ENCODE data around the gene CDK8. TPM values are rescaled to one million over a fixed set of nuclear protein-coding genes. Genes with fewer than 3 reads are reported as not detected.

Gene CDK8
- total and polyA plus RNA-seq, 7 donors: 6.2 to 14.5 (median 8.6) TPM

GRCh38 chr13:26436914-26437313 lies 183.0 kb downstream of the CDK8 start:
- no peak overlapping the region for H3K4me3 ChIP-seq
- no peaks in the 10 kb centered on the region for H3K4me1 ChIP-seq
- DNase-seq (no peak), ATAC-seq (no peak)
- intact Hi-C loops (cut with DNase I): no loop called here
- H3K27me3 ChIP-seq (ENCODE audit: insufficient read depth in 3 of 3, low read length in 2 of 3): no peaks in the 10 kb centered on the region
- peaks cover 22% of the 10 kb centered on the region for H3K9me3 ChIP-seq
- TF ChIP-seq CTCF (IDR thresholded peaks at IDR 0.05): no peak
- 89 to 91% (median 91%) methylated on average over 3 of the region's 3 CpGs for WGBS, 3 donors
- no peaks in the 10 kb centered on the region for H3K36me3 ChIP-seq (ENCODE audit: insufficient read depth in 1 of 2, low read depth in 1 of 2)
- no peak overlapping the region for H3K27ac ChIP-seq

GRCh38 chr13:26440111-26440510 lies 186.2 kb downstream of the CDK8 start:
- WGBS, 3 donors: 53 to 86% (median 53%) methylated on average over 3 of the region's 3 CpGs
- Histone ChIP-seq H3K36me3 (ENCODE audit: insufficient read depth in 1 of 2, low read depth in 1 of 2) (no peaks in the 10 kb centered on the region), H3K9me3 (peaks cover 22% of the 10 kb centered on the region), H3K4me3 (no peak overlapping the region), H3K4me1 (no peaks in the 10 kb centered on the region), H3K27ac (no peak overlapping the region), H3K27me3 (ENCODE audit: insufficient read depth in 3 of 3, low read length in 2 of 3) (peaks cover 0 to 3% (median 0%) of the 10 kb centered on the region in 3 donors)
- intact Hi-C loops (cut with DNase I): no loop called here
- TF ChIP-seq CTCF (IDR thresholded peaks at IDR 0.05): no peak
- ATAC-seq: no peak
- no peak for DNase-seq

GRCh38 chr13:26441476-26441875 lies 187.5 kb downstream of the CDK8 start:
- H3K4me3 ChIP-seq: no peak overlapping the region
- TF ChIP-seq CTCF (IDR thresholded peaks at IDR 0.05): no peak
- no peak for ATAC-seq
- WGBS, 3 donors: 87 to 96% (median 88%) methylated on average over 8 of the region's 8 CpGs
- peaks cover 0 to 3% (median 0%) of the 10 kb centered on the region in 3 donors for H3K27me3 ChIP-seq (ENCODE audit: insufficient read depth in 3 of 3, low read length in 2 of 3)
- H3K36me3 ChIP-seq (ENCODE audit: insufficient read depth in 1 of 2, low read depth in 1 of 2): no peaks in the 10 kb centered on the region
- no peak overlapping the region for H3K27ac ChIP-seq
- H3K9me3 ChIP-seq: peaks cover 14% of the 10 kb centered on the region
- no peaks in the 10 kb centered on the region for H3K4me1 ChIP-seq
- DNase-seq: no peak
- intact Hi-C loops (cut with DNase I): no loop called here

- H3K4me3 ChIP-seq: no peak overlapping the region
- peaks cover 3% of the 10 kb centered on the region for H3K9me3 ChIP-seq
- ATAC-seq (peak; percentile 38 to 53 (median 47)), DNase-seq (no peak)
- H3K4me1 ChIP-seq: no peaks in the 10 kb centered on the region
- TF ChIP-seq CTCF (IDR thresholded peaks at IDR 0.05): no peak
- WGBS, 3 donors: 53 to 62% (median 54%) methylated on average over 1 of the region's 1 CpG
- H3K27ac ChIP-seq: no peak overlapping the region
- intact Hi-C loops (cut with DNase I): no loop called here
- peaks cover 0 to 3% (median 0%) of the 10 kb centered on the region in 3 donors for H3K27me3 ChIP-seq (ENCODE audit: insufficient read depth in 3 of 3, low read length in 2 of 3)
- no peaks in the 10 kb centered on the region for H3K36me3 ChIP-seq (ENCODE audit: insufficient read depth in 1 of 2, low read depth in 1 of 2)
Measured at GRCh38 chr13:26442541-26442940, 188.6 kb downstream of the CDK8 start.

GRCh38 chr13:26445092-26445491 lies 191.2 kb downstream of the CDK8 start:
- no peak for TF ChIP-seq CTCF (IDR thresholded peaks at IDR 0.05)
- DNase-seq (no peak), ATAC-seq (no peak)
- Histone ChIP-seq H3K4me3 (no peak overlapping the region), H3K27ac (no peak overlapping the region), H3K9me3 (no peaks in the 10 kb centered on the region), H3K27me3 (ENCODE audit: insufficient read depth in 3 of 3, low read length in 2 of 3) (peaks cover 0 to 3% (median 0%) of the 10 kb centered on the region in 3 donors), H3K36me3 (ENCODE audit: insufficient read depth in 1 of 2, low read depth in 1 of 2) (no peaks in the 10 kb centered on the region), H3K4me1 (no peaks in the 10 kb centered on the region)
- 49 to 56% (median 50%) methylated on average over 3 of the region's 3 CpGs for WGBS, 3 donors
- intact Hi-C loops (cut with DNase I): no loop called here
